ENCODE results near the gene MTARC2. TPM values are rescaled to one million over a fixed set of nuclear protein-coding genes. Genes with fewer than 3 reads are reported as not detected.

The MTARC2 gene
- polyA plus RNA-seq, 1 donor from 2014 or later, result not detected

DNA sequence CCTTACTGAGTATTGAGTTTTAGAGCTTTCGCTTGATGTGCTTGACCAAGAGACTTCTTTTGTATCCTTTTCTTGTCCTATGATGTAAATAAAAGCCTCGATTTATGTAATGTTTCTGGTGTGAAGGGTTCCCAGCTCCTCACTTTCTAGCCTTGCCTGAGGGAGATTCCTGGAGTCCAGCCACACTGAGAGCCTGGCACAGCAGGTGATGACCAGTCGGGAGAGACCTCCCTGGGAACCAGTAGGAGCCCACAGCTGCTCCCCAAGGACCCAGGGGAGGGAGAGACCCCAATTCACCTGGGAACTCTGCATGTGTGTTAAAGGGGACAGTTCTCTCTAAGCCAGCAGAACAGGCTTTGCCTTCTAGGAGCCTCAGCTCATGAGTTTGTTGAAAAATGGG, 49.1 kb upstream of the MTARC2 start:
- Histone ChIP-seq H3K4me2 (ENCODE audit: low read length) (no peak overlapping the region), H3K36me3 (ENCODE audit: insufficient read depth, low read length) (no peaks in the 10 kb centered on the region), H3K9me2 (ENCODE audit: insufficient read depth, low read length) (no peaks in the 10 kb centered on the region), H4K20me1 (ENCODE audit: insufficient read depth) (no peaks in the 10 kb centered on the region), H3K27me3 (ENCODE audit: insufficient read depth, low read depth, low read length) (no peaks in the 10 kb centered on the region), H3K9ac (ENCODE audit: low read length) (no peak overlapping the region), H3K4me3 (ENCODE audit: low read length) (no peak overlapping the region), H3K79me2 (replicated peaks; ENCODE audit: insufficient read depth, low read length) (no peaks in the 10 kb centered on the region), H3K27ac (ENCODE audit: low read length) (no peak overlapping the region), H3K9me3 (ENCODE audit: low read length) (no peaks in the 10 kb centered on the region), H3F3A (ENCODE audit: insufficient read depth, low read length, poor library complexity, severe bottlenecking) (no peaks in the 10 kb centered on the region), H2AFZ (ENCODE audit: low read depth, low read length) (no peak overlapping the region)
- TF ChIP-seq EZH2 (IDR thresholded peaks at IDR 0.05; ENCODE audit: borderline replicate concordance, insufficient read depth, low read length, poor library complexity, severe bottlenecking) (no peak), POLR2AphosphoS5 (IDR thresholded peaks at IDR 0.05) (no peak), SMC3 (conservative IDR thresholded peaks at IDR 0.05; ENCODE audit: poor library complexity) (no peak), RAD21 (conservative IDR thresholded peaks at IDR 0.05) (no peak), EP300 (conservative IDR thresholded peaks at IDR 0.05; ENCODE audit: poor library complexity, severe bottlenecking) (no peak), TAF1 (IDR thresholded peaks at IDR 0.05; ENCODE audit: low read depth) (no peak), MXI1 (conservative IDR thresholded peaks at IDR 0.05; ENCODE audit: poor library complexity, severe bottlenecking) (no peak)
- TF ChIP-seq, protein P1, sequence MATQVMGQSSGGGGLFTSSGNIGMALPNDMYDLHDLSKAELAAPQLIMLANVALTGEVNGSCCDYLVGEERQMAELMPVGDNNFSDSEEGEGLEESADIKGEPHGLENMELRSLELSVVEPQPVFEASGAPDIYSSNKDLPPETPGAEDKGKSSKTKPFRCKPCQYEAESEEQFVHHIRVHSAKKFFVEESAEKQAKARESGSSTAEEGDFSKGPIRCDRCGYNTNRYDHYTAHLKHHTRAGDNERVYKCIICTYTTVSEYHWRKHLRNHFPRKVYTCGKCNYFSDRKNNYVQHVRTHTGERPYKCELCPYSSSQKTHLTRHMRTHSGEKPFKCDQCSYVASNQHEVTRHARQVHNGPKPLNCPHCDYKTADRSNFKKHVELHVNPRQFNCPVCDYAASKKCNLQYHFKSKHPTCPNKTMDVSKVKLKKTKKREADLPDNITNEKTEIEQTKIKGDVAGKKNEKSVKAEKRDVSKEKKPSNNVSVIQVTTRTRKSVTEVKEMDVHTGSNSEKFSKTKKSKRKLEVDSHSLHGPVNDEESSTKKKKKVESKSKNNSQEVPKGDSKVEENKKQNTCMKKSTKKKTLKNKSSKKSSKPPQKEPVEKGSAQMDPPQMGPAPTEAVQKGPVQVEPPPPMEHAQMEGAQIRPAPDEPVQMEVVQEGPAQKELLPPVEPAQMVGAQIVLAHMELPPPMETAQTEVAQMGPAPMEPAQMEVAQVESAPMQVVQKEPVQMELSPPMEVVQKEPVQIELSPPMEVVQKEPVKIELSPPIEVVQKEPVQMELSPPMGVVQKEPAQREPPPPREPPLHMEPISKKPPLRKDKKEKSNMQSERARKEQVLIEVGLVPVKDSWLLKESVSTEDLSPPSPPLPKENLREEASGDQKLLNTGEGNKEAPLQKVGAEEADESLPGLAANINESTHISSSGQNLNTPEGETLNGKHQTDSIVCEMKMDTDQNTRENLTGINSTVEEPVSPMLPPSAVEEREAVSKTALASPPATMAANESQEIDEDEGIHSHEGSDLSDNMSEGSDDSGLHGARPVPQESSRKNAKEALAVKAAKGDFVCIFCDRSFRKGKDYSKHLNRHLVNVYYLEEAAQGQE (IDR thresholded peaks at IDR 0.05; ENCODE audit: borderline replicate concordance), result no peak
- TF ChIP-seq, protein P2, sequence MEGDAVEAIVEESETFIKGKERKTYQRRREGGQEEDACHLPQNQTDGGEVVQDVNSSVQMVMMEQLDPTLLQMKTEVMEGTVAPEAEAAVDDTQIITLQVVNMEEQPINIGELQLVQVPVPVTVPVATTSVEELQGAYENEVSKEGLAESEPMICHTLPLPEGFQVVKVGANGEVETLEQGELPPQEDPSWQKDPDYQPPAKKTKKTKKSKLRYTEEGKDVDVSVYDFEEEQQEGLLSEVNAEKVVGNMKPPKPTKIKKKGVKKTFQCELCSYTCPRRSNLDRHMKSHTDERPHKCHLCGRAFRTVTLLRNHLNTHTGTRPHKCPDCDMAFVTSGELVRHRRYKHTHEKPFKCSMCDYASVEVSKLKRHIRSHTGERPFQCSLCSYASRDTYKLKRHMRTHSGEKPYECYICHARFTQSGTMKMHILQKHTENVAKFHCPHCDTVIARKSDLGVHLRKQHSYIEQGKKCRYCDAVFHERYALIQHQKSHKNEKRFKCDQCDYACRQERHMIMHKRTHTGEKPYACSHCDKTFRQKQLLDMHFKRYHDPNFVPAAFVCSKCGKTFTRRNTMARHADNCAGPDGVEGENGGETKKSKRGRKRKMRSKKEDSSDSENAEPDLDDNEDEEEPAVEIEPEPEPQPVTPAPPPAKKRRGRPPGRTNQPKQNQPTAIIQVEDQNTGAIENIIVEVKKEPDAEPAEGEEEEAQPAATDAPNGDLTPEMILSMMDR (IDR thresholded peaks at IDR 0.05; ENCODE audit: poor library complexity, severe bottlenecking), result no peak

DNA sequence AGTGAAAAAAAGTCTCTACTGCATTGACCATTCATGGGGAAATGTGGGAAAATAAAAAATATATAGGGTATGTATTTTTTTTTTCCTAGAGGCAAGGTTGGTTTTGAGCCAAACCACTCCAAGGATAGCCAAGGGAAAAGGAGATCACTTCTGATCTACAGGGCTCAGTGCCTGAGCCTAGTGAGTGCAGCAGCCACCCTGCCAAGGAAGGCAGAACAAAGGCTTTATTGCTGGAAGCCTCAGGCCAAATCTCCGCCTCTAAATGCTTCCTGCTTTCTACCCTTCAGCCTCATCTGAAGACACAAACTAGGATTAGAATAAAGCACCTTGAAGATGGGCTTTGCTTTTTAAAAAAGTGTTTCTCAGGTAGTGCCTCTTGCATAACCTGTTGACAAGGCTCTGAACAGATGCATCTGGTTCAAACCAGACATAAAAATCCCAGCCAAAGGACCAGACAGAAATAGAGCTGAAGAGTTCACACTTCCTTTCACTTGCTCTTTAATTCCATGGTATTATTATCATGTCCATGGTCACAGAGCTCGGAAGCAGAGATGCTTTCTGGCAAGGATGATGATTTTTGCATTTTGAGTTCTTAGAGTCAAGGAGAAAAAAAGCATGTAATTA, 47.5 kb upstream of the MTARC2 start:
- no peak overlapping the region for H3K9ac ChIP-seq (ENCODE audit: low read length)
- no peaks in the 10 kb centered on the region for H3F3A ChIP-seq (ENCODE audit: insufficient read depth, low read length, poor library complexity, severe bottlenecking)
- no peaks in the 10 kb centered on the region for H3K36me3 ChIP-seq (ENCODE audit: insufficient read depth, low read length)
- no peak overlapping the region for H3K27ac ChIP-seq (ENCODE audit: low read length)
- H3K9me3 ChIP-seq (ENCODE audit: low read length), result no peaks in the 10 kb centered on the region
- H3K27me3 ChIP-seq (ENCODE audit: insufficient read depth, low read depth, low read length), result no peaks in the 10 kb centered on the region
- no peak overlapping the region for H3K4me2 ChIP-seq (ENCODE audit: low read length)
- TF ChIP-seq, protein P2 (IDR thresholded peaks at IDR 0.05; ENCODE audit: poor library complexity, severe bottlenecking), result no peak
- TF ChIP-seq MXI1 (conservative IDR thresholded peaks at IDR 0.05; ENCODE audit: poor library complexity, severe bottlenecking) (no peak), TAF1 (IDR thresholded peaks at IDR 0.05; ENCODE audit: low read depth) (no peak), EP300 (conservative IDR thresholded peaks at IDR 0.05; ENCODE audit: poor library complexity, severe bottlenecking) (no peak), POLR2AphosphoS5 (IDR thresholded peaks at IDR 0.05) (no peak), RAD21 (conservative IDR thresholded peaks at IDR 0.05) (no peak), EZH2 (IDR thresholded peaks at IDR 0.05; ENCODE audit: borderline replicate concordance, insufficient read depth, low read length, poor library complexity, severe bottlenecking) (no peak), SMC3 (conservative IDR thresholded peaks at IDR 0.05; ENCODE audit: poor library complexity) (no peak)
- TF ChIP-seq, protein P1 (IDR thresholded peaks at IDR 0.05; ENCODE audit: borderline replicate concordance), result no peak
- no peak overlapping the region for H2AFZ ChIP-seq (ENCODE audit: low read depth, low read length)
- no peaks in the 10 kb centered on the region for H3K79me2 ChIP-seq (replicated peaks; ENCODE audit: insufficient read depth, low read length)
- H3K9me2 ChIP-seq (ENCODE audit: insufficient read depth, low read length), result no peaks in the 10 kb centered on the region
- H4K20me1 ChIP-seq (ENCODE audit: insufficient read depth), result no peaks in the 10 kb centered on the region
- H3K4me3 ChIP-seq (ENCODE audit: low read length), result no peak overlapping the region
